Measurements from ENCODE around the gene TANGO6. TPM values are rescaled to one million over a fixed set of nuclear protein-coding genes. Genes with fewer than 3 reads are reported as not detected.
A peak's percentile ranks its signal among the peaks of the same experiment; 100 is the strongest.
"Not testable (repeated sequence)": the region's sequence is repeated elsewhere in the genome, so short reads cannot be mapped to it uniquely, and the experiment has no call there.

The TANGO6 gene
- total RNA-seq, 1 donor from 2014 or later = 12.8 TPM

DNA sequence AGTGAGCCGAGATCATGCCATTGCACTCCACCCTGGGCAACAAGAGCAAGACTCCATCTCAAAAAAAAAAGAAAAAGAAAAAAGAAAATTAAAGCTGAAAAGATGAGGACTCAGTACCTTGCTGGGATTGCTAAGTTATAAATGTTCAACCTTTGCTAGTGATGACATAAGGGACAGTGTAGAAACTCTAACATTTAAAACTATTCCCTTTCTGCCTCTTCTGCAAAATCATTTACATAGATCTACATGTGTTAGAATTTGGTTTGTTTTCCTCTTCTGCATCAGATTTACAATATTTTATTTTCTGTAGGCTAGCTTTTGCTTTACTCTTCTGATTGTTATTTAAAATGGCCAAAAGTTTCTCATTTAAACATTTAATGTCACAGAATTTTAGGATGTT lies 212.6 kb downstream of the TANGO6 start:
- no peak overlapping the region for H3K27ac Mint-ChIP-seq
- H3F3A ChIP-seq (ENCODE audit: low read depth) = no peaks in the 10 kb centered on the region

DNA sequence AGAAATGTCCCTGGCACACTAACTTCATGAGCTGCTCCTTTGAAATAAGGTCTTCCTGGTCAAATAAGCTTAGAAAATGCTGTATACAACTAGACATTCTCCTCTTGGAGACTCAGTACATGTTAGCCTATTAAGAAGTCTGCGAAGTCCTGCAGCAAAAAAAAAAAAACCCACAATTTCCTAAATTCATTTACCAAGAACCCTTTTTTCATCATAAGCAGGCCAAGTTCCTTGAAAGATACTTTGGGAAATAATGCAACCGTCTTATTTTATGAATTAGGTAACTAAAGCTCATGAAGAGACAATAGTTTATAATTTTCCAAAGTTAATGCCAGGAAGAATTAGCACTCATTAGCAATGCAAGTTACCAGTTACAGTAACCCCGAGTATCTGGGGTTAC lies 213.1 kb downstream of the TANGO6 start:
- no peaks in the 10 kb centered on the region for H3K79me2 ChIP-seq (ENCODE audit: low read depth)
- no peak overlapping the region for H3K4me2 ChIP-seq
- TF ChIP-seq, protein P1, sequence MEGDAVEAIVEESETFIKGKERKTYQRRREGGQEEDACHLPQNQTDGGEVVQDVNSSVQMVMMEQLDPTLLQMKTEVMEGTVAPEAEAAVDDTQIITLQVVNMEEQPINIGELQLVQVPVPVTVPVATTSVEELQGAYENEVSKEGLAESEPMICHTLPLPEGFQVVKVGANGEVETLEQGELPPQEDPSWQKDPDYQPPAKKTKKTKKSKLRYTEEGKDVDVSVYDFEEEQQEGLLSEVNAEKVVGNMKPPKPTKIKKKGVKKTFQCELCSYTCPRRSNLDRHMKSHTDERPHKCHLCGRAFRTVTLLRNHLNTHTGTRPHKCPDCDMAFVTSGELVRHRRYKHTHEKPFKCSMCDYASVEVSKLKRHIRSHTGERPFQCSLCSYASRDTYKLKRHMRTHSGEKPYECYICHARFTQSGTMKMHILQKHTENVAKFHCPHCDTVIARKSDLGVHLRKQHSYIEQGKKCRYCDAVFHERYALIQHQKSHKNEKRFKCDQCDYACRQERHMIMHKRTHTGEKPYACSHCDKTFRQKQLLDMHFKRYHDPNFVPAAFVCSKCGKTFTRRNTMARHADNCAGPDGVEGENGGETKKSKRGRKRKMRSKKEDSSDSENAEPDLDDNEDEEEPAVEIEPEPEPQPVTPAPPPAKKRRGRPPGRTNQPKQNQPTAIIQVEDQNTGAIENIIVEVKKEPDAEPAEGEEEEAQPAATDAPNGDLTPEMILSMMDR (IDR thresholded peaks at IDR 0.05) = no peak
- TF ChIP-seq EZH2phosphoT487 (IDR thresholded peaks at IDR 0.05) (no peak), EZH2 (IDR thresholded peaks at IDR 0.05) (no peak)
- H3K9me3 ChIP-seq (ENCODE audit: low read depth) = no peaks in the 10 kb centered on the region
- no peak overlapping the region for H3K4me3 ChIP-seq
- Mint-ChIP-seq H3K27ac (no peak overlapping the region), H3K36me3 (no peaks in the 10 kb centered on the region), H3K9me3 (no peaks in the 10 kb centered on the region), H3K27me3 (ENCODE audit: insufficient read depth, low read depth) (peaks cover 2% of the 10 kb centered on the region), H3K4me3 (no peak overlapping the region), H3K4me1 (peaks cover 7% of the 10 kb centered on the region)
- no peak overlapping the region for H3K9ac ChIP-seq
- H3F3A ChIP-seq (ENCODE audit: low read depth) = no peaks in the 10 kb centered on the region
- H3K27me3 ChIP-seq = no peaks in the 10 kb centered on the region
- no peak overlapping the region for H2AFZ ChIP-seq (replicated peaks)
- no peaks in the 10 kb centered on the region for H3K36me3 ChIP-seq
- no peak overlapping the region for H3K27ac ChIP-seq
- no peaks in the 10 kb centered on the region for H4K20me1 ChIP-seq (ENCODE audit: low read depth)
- DNase-seq (ENCODE audit: low spot score) = no peak
- no peaks in the 10 kb centered on the region for H3K4me1 ChIP-seq

More for the DNA sequence above, 212.6 kb downstream of the TANGO6 start:
- Histone ChIP-seq H3K4me2 (no peak overlapping the region), H3K27ac (no peak overlapping the region), H3K4me3 (no peak overlapping the region), H2AFZ (replicated peaks) (no peak overlapping the region), H3K9ac (no peak overlapping the region), H3K4me1 (no peaks in the 10 kb centered on the region), H3K9me3 (ENCODE audit: low read depth) (no peaks in the 10 kb centered on the region), H3K79me2 (ENCODE audit: low read depth) (no peaks in the 10 kb centered on the region), H3K36me3 (no peaks in the 10 kb centered on the region), H4K20me1 (ENCODE audit: low read depth) (no peaks in the 10 kb centered on the region), H3K27me3 (no peaks in the 10 kb centered on the region)
- H3K4me3 Mint-ChIP-seq = no peak overlapping the region
- no peaks in the 10 kb centered on the region for H3K9me3 Mint-ChIP-seq
- peaks cover 7% of the 10 kb centered on the region for H3K4me1 Mint-ChIP-seq
- peaks cover 6% of the 10 kb centered on the region for H3K27me3 Mint-ChIP-seq (ENCODE audit: insufficient read depth, low read depth)
- DNase-seq (ENCODE audit: low spot score) = no peak
- no peaks in the 10 kb centered on the region for H3K36me3 Mint-ChIP-seq
- TF ChIP-seq EZH2phosphoT487 (IDR thresholded peaks at IDR 0.05) = no peak
- TF ChIP-seq, protein P1 (IDR thresholded peaks at IDR 0.05) = no peak
- no peak for TF ChIP-seq EZH2 (IDR thresholded peaks at IDR 0.05)

DNA sequence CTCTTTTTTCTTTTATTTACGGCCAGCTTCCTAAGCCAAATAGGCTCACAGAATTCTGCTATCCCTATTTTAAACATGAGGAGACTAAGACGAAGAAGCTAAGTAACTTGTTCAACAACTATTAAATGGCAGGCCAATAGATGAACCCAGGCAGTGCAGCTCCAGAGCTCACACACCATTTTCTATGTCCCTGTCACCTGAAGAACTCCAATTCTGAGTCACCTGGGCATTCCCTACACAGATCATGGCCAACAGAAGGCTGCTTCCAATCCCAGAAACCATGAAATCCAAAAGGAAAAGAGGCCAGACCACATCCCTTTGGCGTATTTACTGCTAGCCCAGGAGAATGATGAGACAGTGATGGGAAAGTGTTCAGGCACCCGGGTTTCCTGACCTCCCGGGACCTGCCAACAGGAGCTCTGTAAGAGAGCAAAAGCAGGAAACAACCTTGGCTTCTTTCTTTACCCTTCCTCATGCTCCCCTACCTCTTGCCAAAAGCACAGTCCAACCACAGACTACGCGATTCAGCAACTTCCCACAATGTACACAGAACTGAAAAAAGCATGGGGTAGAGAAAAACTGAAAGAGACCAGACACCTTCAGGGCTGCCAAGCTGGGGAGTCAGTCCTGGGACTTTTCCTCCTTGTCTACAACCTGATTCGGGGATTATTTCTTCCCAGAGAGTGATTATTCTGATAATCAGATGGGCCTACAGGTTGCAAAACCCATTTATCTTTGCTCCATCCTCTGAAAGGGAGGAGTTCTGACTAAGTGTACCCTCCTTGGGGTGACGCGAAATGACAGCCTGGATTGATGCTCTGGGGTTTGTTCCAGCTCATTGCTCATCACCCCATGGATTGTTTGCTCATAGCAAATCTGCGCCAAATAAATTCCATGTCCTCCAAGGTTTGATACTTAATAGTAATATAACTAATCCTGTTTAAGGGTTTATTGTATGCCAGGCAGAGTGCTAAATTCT lies 214.4 kb downstream of the TANGO6 start:
- Histone ChIP-seq H4K20me1 (ENCODE audit: low read depth) (no peaks in the 10 kb centered on the region), H3K9me3 (ENCODE audit: low read depth) (no peaks in the 10 kb centered on the region), H3K79me2 (ENCODE audit: low read depth) (no peaks in the 10 kb centered on the region), H3F3A (ENCODE audit: low read depth) (no peaks in the 10 kb centered on the region), H3K4me3 (no peak overlapping the region), H2AFZ (replicated peaks) (no peak overlapping the region), H3K9ac (no peak overlapping the region), H3K4me2 (no peak overlapping the region), H3K27me3 (no peaks in the 10 kb centered on the region), H3K27ac (no peak overlapping the region), H3K4me1 (no peaks in the 10 kb centered on the region), H3K36me3 (no peaks in the 10 kb centered on the region)
- Mint-ChIP-seq H3K36me3 (no peaks in the 10 kb centered on the region), H3K4me3 (no peak overlapping the region), H3K27me3 (ENCODE audit: insufficient read depth, low read depth) (peaks cover 2% of the 10 kb centered on the region), H3K27ac (peak overlapping the region; percentile 27), H3K4me1 (peaks cover 7% of the 10 kb centered on the region), H3K9me3 (no peaks in the 10 kb centered on the region)
- TF ChIP-seq, protein P1 (IDR thresholded peaks at IDR 0.05) = no peak
- TF ChIP-seq EZH2phosphoT487 (IDR thresholded peaks at IDR 0.05) (no peak), EZH2 (IDR thresholded peaks at IDR 0.05) (no peak)
- DNase-seq (ENCODE audit: low spot score) = no peak

DNA sequence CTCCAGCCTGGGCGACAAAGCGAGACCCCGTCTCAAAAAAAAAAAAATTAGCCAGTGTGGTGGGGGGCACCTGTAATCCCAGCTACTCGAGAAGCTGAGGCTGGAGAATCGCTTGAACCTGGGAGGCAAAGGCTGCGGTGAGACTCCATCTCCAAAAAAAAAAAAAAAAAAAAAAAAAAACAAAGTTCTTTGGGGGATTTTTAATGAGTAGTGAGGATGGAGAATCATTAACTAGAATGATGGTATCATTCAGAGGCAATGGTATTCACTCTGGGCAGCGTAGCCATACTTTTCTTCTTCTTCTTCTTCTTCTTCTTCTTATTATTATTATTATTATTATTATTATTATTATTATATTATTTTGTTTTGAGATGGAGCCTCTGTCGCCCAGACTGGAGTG lies 220.2 kb downstream of the TANGO6 start:
- H3K27me3 Mint-ChIP-seq (ENCODE audit: insufficient read depth, low read depth); H3K4me3 Mint-ChIP-seq; H3K27me3 ChIP-seq; H3K4me3 ChIP-seq; H3K9me3 ChIP-seq (ENCODE audit: low read depth); H3K4me2 ChIP-seq; H3K27ac Mint-ChIP-seq; H3K9ac ChIP-seq; H3K36me3 Mint-ChIP-seq; H2AFZ ChIP-seq (replicated peaks); H3K79me2 ChIP-seq (ENCODE audit: low read depth); H3K27ac ChIP-seq; H3K36me3 ChIP-seq; H3K9me3 Mint-ChIP-seq; DNase-seq (ENCODE audit: low spot score); H4K20me1 ChIP-seq (ENCODE audit: low read depth): not testable (repeated sequence)
- Histone ChIP-seq H3F3A (ENCODE audit: low read depth) (peaks cover 21% of the 10 kb centered on the region), H3K4me1 (peaks cover 29% of the 10 kb centered on the region)
- H3K4me1 Mint-ChIP-seq = peaks cover 24% of the 10 kb centered on the region
